Cardiac ventricle fibroblast (primary cell): Measurements from ENCODE around the gene PARK7. TPM values are rescaled to one million over a fixed set of nuclear protein-coding genes. Genes with fewer than 3 reads are reported as not detected.

Experiments used
- total RNA-seq: library from RNA; depleted of rRNA; stranded (reverse); fragments of >200 nt; gene quantifications from 2 replicates; pipeline ENCODE4 v1.2.3, GENCODE V29; 2015

The PARK7 gene
- total RNA-seq = 240 and 273 TPM in 2 replicates

GRCh38 chr1:7961216-7962013, at the start of gene PARK7:
PARK7 (plus strand) TSS chr1:7961711; CDS start chr1:7962786, 1,075 bp downstream.

GRCh38 chr1:7940745-7941436, 20.6 kb upstream of the PARK7 start, which contains the start of gene TNFRSF9:
TNFRSF9 (minus strand) TSS chr1:7940839; CDS start chr1:7939994, 845 bp downstream.

GRCh38 chr1:8026153-8026975, 64.9 kb downstream of the PARK7 start, which contains the start of gene ERRFI1:
ERRFI1 (minus strand) TSS chr1:8026309; CDS start chr1:8015619, 10,690 bp downstream.

Other genes with a start within 250 kb of the PARK7 start
- gene VAMP3, start 190.4 kb upstream of the PARK7 start, total RNA-seq = 104 and 105 TPM in 2 replicates
- gene PER3, start 177.4 kb upstream of the PARK7 start, total RNA-seq = 4.3 and 6.2 TPM in 2 replicates
- gene UTS2, start 108.6 kb upstream of the PARK7 start, total RNA-seq = not detected in 2 replicates
- 0.93 TPM in 1 of 2 replicates, not detected in the other for gene TNFRSF9, start 20.9 kb upstream of the PARK7 start, total RNA-seq
- 116 and 131 TPM in 2 replicates for gene ERRFI1, start 64.6 kb downstream of the PARK7 start, total RNA-seq